Activated CD4-positive, alpha-beta memory T cell treated with anti-CD3 and anti-CD28 coated beads, Interleukin-2, amount 10 ng/mL, durations not matched to agents 7 days and 5 days (primary cell): Measurements from ENCODE around the gene C2orf42. TPM values are rescaled to one million over a fixed set of nuclear protein-coding genes. Genes with fewer than 3 reads are reported as not detected.
A peak's percentile ranks its signal among the peaks of the same experiment; 100 is the strongest.
"Not testable (repeated sequence)": the region's sequence is repeated elsewhere in the genome, so short reads cannot be mapped to it uniquely, and the experiment has no call there.

Experiments used
- CTCF ChIA-PET: fragments of 350-600 bp; sonication (Branson Sonifier 250); formaldehyde crosslinking; loops from one replicate; lab custom pipeline; 2021; ENCODE audit warnings: antibody characterized with exemption, inconsistent platforms; lab: Charles Lee
- POLR2A ChIA-PET: fragments of 350-600 bp; sonication (Branson Sonifier 250); formaldehyde crosslinking; loops from one replicate; lab custom pipeline; 2021; ENCODE audit warnings: antibody characterized with exemption; lab: Charles Lee
- DNase-seq: peaks from one replicate; pipeline ENCODE4 v3.0.0-alpha.2; 2020
- H3K27ac Mint-ChIP-seq: one replicate; pipeline ENCODE4 v1.8.0; 2021; ENCODE audit warnings: mild to moderate bottlenecking, mixed read lengths
- H3K27me3 Mint-ChIP-seq: one replicate; pipeline ENCODE4 v1.8.0; 2021; ENCODE audit warnings: mixed read lengths
- H3K36me3 Mint-ChIP-seq: one replicate; pipeline ENCODE4 v1.8.0; 2021; ENCODE audit warnings: low read depth, mixed read lengths
- H3K4me1 Mint-ChIP-seq: one replicate; pipeline ENCODE4 v1.8.0; 2021; ENCODE audit warnings: mixed read lengths
- H3K4me3 Mint-ChIP-seq: one replicate; pipeline ENCODE4 v1.8.0; 2021; ENCODE audit warnings: mild to moderate bottlenecking, mixed read lengths
- H3K9me3 Mint-ChIP-seq: one replicate; pipeline ENCODE4 v1.8.0; 2021; ENCODE audit warnings: mixed read lengths
- total RNA-seq, 2 experiments: library from RNA; stranded (reverse); gene quantifications; one replicate each; pipeline ENCODE4 v1.2.3, GENCODE V29; 2021

The C2orf42 gene
- total RNA-seq, 2 experiments from 2014 or later, result 28.8 to 32.2 TPM

DNA sequence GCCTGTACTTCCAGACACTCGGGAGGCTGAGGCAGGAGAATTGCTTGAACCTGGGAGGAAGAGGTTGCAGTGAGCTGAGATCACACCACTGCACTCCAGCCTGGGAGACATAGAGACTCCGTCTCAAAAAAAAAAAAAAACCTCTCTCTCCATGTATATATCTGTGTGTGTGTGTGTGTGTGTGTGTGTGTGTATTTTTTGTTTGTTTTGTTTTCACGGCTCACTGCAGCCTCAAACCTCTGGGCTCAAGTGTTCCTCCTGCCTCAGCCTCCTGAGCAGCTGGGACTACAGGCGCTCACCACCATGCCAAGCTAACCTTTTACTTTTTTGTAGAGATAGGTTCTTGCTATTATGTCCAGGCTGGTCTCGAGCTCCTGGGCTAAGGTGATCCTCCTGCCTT lies 80.4 kb downstream of the C2orf42 start:
- H3K9me3 Mint-ChIP-seq, DNase-seq, H3K4me3 Mint-ChIP-seq, H3K36me3 Mint-ChIP-seq, H3K27me3 Mint-ChIP-seq: not testable (repeated sequence)
- CTCF ChIA-PET, result interaction anchor here (3.2 kb wide), 1 partner anchor 12 kb away, joined by 7 read pairs; no protein-coding TSS in a partner anchor
- H3K4me1 Mint-ChIP-seq, result peaks cover 53% of the 10 kb centered on the region
- peak overlapping the region; percentile 92 for H3K27ac Mint-ChIP-seq
- POLR2A ChIA-PET, result interaction anchor here (1.1 to 15.3 kb wide), 3 partner anchors 21 to 32 kb away, joined by 3 to 496 read pairs (median 328); partner anchors contain the start of gene PCBP1

DNA sequence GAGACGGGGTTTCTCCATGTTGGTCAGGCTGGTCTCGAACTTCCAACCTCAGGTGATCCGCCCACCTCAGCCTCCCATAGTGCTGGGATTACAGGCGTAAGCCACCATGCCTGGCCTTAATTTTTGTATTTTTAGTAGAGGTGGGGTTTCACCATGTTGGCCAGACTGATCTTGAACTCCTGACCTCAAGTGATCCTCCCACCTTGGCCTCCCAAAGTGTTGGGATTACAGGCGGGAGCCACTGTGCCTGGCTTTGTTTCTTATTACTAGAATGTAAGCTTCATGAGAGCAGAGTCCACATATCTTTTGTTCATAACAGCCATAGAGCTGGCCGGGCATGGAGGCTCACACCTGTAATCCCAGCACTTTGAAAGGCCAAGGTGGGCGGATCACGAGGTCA lies 84.7 kb downstream of the C2orf42 start:
- not testable (repeated sequence) for H3K36me3 Mint-ChIP-seq, H3K4me3 Mint-ChIP-seq, DNase-seq, H3K9me3 Mint-ChIP-seq, H3K27me3 Mint-ChIP-seq, H3K27ac Mint-ChIP-seq
- H3K4me1 Mint-ChIP-seq, result peaks cover 68% of the 10 kb centered on the region
- ChIA-PET POLR2A (interaction anchor here (9.2 to 15.3 kb wide), 2 partner anchors 16 to 26 kb away, joined by 328 to 496 read pairs; partner anchors contain the start of gene PCBP1), CTCF (interaction anchor here (1.3 kb wide), 1 partner anchor 18 kb away, joined by 4 read pairs; no protein-coding TSS in a partner anchor)

DNA sequence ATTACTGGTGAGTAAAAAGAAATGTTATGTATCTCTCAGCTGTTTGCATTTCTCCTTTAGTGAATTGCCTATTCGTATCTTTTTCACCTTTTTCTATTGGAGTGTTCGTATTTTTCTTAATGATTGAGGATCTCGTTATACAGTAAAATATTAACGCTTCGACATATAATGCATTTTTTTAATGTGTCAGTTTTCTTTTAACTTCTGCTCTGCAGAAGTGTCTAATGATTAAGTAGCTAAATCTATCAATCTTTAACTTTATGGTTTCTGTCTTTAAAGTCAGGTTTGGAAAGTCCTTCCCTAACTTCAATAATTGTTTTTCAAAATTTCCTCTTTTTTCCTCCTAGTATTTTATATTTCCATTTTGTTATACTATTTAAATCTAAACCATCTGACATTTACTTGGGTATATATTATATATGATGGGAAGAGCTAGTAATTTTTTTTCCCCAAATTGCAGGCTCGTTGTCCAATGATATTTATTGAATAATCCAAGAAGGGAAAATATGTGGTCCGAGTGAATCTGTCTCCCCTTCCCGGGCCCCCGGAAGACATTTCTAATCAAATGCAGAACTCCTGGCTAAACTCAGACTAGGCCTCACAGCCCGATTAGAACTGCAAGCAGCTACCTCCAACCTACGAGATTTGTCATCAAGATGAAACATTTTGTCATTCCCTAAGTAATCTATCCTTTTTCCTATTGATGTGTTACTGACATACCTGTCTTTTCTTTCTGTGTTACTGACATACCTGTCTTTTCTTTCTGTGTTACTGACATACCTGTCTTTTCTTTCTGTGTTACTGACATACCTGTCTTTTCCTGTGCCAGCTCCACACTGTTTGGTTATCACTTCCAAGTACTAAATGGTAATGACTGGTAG lies 86.3 kb downstream of the C2orf42 start:
- ChIA-PET POLR2A (interaction anchor here (1.0 to 15.3 kb wide), 10 partner anchors 8 to 191 kb away, joined by 3 to 496 read pairs (median 8); partner anchors contain the start of genes C2orf42, MXD1, PCBP1 and SNRPG), CTCF (interaction anchor here (0.6 to 2.3 kb wide), 12 partner anchors 9 to 190 kb away, joined by 3 to 12 read pairs (median 5); partner anchors contain the start of gene MXD1)
- H3K4me1 Mint-ChIP-seq, result peaks cover 56% of the 10 kb centered on the region
- H3K36me3 Mint-ChIP-seq, result peaks cover 4% of the 10 kb centered on the region
- H3K27ac Mint-ChIP-seq, result peak overlapping the region; percentile 90
- DNase-seq, result peak; percentile 54
- H3K9me3 Mint-ChIP-seq, result no peaks in the 10 kb centered on the region
- no peaks in the 10 kb centered on the region for H3K27me3 Mint-ChIP-seq
- H3K4me3 Mint-ChIP-seq, result peak overlapping the region; percentile 72

DNA sequence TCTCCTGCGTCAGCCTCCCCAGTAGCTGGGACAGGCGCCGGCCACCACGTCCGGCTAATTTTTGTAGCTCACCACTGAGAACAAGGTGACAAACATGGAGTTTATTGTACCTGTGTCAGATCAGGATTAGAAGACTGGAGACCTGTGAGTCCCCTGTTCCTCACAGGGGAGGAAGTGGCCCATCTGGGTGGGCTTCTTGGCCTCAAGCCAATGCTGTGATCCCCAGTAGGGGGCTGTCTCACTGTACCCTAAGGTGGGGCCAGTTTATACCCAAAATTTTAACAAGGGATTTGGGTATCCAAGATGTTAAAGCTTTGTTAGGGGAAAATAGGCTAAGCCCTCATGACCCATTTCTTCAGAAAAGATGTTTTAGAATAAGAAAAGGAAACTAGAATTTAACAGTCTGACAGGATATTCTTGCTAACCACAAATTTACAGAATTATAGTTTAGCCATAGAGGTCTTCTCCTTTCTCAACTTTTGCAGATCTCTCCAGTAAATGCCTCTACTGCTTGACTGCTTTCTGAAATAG lies 87.2 kb downstream of the C2orf42 start:
- POLR2A ChIA-PET, result interaction anchor here (1.0 to 15.3 kb wide), 8 partner anchors 9 to 190 kb away, joined by 5 to 496 read pairs (median 10); partner anchors contain the start of genes MXD1, PCBP1 and SNRPG
- H3K9me3 Mint-ChIP-seq, result no peaks in the 10 kb centered on the region
- H3K4me3 Mint-ChIP-seq, result peak overlapping the region; percentile 72
- peaks cover 4% of the 10 kb centered on the region for H3K36me3 Mint-ChIP-seq
- H3K27me3 Mint-ChIP-seq, result no peaks in the 10 kb centered on the region
- CTCF ChIA-PET, result interaction anchor here (0.9 to 2.3 kb wide), 8 partner anchors 8 to 189 kb away, joined by 3 to 12 read pairs (median 6); partner anchors contain the start of gene MXD1
- H3K4me1 Mint-ChIP-seq, result peaks cover 53% of the 10 kb centered on the region
- DNase-seq, result peak; percentile 50
- peak overlapping the region; percentile 90 for H3K27ac Mint-ChIP-seq

DNA sequence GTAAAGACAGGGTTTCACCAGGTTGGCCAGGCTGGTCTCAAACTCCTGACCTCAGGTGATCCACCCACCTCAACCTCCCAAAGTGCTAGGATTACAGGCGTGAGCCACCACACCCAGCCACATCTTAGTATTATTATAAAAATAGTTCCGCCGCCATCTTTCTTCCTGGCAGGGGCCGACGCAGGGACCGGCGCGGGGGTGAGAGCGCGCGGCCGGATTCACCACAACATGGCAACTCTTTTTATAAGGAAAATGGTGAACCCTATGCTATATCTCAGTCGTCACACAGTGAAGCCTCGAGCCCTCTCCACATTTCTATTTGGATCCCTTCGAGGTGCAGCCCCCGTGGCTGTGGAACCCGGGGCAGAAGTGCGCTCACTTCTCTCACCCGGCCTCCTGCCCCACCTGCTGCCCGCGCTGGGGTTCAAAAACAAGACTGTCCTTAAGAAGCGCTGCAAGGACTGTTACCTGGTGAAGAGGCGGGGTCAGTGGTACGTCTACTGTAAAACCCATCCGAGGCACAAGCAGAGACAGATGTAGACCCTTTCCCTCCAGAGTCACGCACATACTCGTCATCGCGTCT lies 88.4 kb downstream of the C2orf42 start:
- H3K4me3 Mint-ChIP-seq, DNase-seq, POLR2A ChIA-PET, H3K9me3 Mint-ChIP-seq, H3K27me3 Mint-ChIP-seq, CTCF ChIA-PET, H3K36me3 Mint-ChIP-seq: not testable (repeated sequence)
- H3K4me1 Mint-ChIP-seq, result peaks cover 41% of the 10 kb centered on the region
- H3K27ac Mint-ChIP-seq, result peak overlapping the region; percentile 25

DNA sequence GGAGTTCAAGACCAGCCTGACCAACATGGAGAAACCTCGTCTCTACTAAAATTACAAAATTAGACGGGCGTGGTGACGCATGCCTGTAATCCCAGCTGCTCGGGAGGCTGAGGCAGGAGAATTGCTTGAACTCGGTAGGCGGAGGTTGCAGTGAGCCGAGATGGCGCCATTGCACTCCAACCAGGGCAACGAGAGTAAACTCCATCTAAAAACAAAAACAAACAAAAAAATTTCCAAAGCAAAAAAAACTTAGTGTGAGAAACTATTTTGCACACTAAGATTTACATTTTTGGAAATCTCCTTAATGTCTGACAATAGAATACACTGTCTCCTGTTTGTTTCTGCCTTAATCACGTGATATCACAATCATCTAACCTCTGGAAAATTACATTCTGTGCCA lies 89.1 kb downstream of the C2orf42 start:
- H3K9me3 Mint-ChIP-seq, POLR2A ChIA-PET, CTCF ChIA-PET, H3K27me3 Mint-ChIP-seq, DNase-seq, H3K27ac Mint-ChIP-seq, H3K36me3 Mint-ChIP-seq, H3K4me3 Mint-ChIP-seq: not testable (repeated sequence)
- peaks cover 36% of the 10 kb centered on the region for H3K4me1 Mint-ChIP-seq

DNA sequence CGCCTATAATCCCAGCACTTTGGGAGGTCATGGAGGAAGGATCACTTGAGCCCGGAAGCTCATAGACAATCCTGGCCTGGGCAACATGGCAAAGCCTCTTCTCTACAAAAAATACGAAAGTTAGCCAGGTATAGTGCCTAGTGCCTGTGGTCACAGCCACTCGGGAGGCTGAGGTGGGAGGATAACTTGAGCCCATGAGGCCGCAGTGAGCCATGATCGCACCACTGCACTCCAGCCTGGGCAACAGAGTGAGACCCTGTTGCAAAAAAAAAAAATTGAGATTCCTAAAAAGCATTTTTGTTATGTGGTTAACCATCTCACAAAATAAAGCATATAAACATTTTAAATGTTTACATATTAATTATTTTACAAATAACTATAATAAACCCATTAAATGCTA lies 89.6 kb downstream of the C2orf42 start:
- POLR2A ChIA-PET, result interaction anchor here (0.8 to 1.2 kb wide), 3 partner anchors 13 to 23 kb away, joined by 4 to 10 read pairs (median 5); partner anchors contain the start of gene PCBP1

More for the DNA sequence above, 89.6 kb downstream of the C2orf42 start:
- no peak for DNase-seq
- peaks cover 4% of the 10 kb centered on the region for H3K36me3 Mint-ChIP-seq
- no peak overlapping the region for H3K27ac Mint-ChIP-seq
- peaks cover 36% of the 10 kb centered on the region for H3K4me1 Mint-ChIP-seq
- no peaks in the 10 kb centered on the region for H3K9me3 Mint-ChIP-seq
- H3K27me3 Mint-ChIP-seq, result no peaks in the 10 kb centered on the region
- CTCF ChIA-PET, result no interaction called here
- no peak overlapping the region for H3K4me3 Mint-ChIP-seq

Other genes starting within 250 kb of the C2orf42 start
- under 1 TPM; 0.98 TPM for gene ASPRV1, start 229.4 kb downstream of the C2orf42 start, total RNA-seq
- gene PCBP1, start 103.5 kb downstream of the C2orf42 start, total RNA-seq, result 100 to 1,000 TPM; 475 to 483 TPM
- gene TIA1, start 57.6 kb upstream of the C2orf42 start, total RNA-seq, result 100 to 1,000 TPM; 112 to 116 TPM
- 10 to 100 TPM; 14.7 to 16.5 TPM for gene PCYOX1, start 67.1 kb upstream of the C2orf42 start, total RNA-seq
- 100 to 1,000 TPM; 300 to 315 TPM for gene SNRPG, start 102.7 kb upstream of the C2orf42 start, total RNA-seq
- 10 to 100 TPM; 34.1 to 37.4 TPM for gene FAM136A, start 111.0 kb upstream of the C2orf42 start, total RNA-seq